Measurements from ENCODE around the gene SHC2.
"Not testable (repeated sequence)": the region's sequence is repeated elsewhere in the genome, so short reads cannot be mapped to it uniquely, and the experiment has no call there.

SHC2 gene

DNA sequence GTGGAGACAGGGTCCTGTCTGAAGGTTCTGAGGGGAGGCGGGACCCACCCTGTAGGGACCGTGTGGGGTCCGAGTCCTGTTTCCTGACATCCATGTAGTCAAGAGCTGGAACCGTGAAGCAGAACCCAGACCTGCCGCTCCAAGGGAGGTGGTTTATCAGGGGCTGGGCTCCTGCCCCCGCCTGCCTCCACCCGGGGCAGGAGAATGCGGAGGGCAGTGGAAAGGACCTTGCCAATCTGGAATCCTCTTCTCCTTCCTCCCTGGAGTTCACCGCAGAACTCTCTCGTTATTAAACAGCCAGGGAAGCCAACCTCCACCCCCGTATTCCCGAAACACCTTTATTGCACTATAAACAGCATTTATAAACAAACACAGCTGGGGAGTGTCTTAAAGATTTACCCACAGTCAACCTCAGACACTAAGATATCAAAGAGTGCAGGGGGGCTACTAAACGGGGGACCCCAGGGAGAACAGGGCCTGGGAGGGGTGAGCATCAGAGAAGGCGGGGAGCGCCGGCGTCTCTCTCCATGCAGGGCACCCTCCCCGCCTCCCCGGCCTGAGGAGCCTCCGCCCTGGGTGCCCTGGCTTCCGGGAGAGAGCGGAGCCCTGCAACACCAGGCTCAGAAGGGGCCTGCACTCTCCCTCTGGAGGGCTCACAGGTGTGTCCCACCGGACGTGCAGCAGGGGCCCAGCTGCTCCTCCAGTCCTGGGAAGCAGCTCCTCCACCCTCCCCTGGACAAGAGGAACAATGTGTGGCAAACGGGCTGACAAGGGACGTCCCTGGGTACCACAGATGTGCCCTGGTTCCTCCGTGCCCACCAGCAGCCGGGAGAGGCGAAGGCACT is 55.5 kb downstream of the SHC2 start:
- DNase-seq: no peak

DNA sequence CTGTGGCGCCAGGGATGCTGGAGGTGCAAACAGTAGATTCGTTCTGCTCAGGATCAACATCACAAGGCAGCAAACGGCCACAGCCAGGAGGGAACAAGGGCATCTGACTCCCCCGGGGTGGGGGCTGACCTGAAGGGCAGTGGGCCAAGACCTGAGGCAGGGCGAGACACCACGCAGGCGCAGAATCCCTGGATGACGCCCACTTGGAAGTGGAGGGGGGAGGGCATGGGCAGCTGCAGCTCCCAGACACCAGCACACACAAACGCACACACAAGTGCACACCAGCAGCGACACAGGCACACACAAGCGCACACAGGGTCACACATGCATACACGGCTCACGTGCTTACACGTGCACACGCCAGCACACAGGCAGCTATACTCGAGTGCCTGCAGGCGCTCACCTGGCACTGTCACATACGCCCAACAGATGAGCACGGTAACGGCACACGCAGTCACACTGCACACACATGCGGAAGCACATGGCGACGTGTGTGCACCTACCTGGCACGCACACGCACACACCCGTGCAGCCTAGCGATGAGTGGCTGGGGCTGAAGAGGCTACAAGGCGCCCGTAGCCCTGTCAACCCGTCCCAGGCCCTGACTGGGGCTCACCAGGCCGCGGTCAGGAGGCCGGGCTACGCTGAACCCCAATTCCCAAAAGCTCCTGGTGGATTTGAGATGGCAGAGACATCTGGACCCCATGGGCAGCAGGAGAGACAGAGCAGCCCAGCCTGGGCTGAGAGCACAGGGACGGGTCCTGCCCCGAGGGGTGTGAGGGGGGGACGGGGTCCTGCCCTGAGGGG is 57.4 kb downstream of the SHC2 start:
- no peak for DNase-seq

DNA sequence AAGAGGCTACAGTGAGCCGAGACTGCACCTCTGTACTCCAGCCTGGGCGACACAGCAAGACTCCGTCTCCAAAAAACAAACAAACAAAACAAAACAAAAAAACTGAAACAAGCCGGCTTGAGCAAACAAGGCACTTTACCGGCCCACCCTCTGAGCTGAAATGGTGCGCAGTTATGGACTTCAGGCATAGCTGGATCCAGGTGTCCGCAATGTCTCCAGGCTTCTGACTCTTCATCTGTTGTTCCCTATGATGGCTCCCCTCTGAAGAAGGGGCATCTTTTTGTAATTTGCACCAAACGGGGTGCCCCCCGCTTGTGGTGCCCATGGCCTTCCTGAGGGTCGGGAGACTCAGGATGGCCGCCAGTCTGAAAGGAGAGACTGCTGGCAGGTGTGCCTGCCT is 58.0 kb downstream of the SHC2 start:
- DNase-seq: no peak

DNA sequence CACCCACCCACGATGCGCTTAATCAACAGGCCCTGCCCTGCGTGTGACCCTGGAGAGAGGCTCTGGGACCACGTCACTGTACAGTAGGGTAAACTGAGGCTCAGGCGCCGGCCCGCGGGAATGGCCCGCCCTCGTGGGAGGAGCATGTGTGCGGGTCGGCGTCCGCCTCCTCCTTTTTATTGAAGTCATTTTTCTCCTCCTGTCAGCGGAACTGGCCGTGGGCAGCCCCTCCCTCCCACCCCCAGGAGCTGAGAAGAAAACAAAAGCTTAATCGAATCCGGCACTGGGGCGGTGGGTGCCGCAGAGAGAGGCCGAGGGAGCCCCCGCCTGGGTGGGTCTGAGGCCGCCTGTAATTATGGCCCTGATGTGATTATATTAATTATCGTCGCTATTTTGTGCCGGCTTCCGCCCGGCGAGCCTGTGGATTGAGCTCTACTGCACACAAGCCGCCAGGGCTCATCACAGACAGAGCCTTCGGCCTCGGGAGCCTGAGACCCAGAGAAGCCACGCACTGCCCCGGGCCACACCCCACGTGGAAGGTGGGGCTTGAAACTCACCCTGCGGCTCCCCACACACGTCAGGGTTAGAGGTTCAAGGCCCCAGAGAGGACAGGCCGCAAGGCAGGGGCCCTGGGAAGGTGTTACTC is 58.8 kb downstream of the SHC2 start:
- DNase-seq: no peak

DNA sequence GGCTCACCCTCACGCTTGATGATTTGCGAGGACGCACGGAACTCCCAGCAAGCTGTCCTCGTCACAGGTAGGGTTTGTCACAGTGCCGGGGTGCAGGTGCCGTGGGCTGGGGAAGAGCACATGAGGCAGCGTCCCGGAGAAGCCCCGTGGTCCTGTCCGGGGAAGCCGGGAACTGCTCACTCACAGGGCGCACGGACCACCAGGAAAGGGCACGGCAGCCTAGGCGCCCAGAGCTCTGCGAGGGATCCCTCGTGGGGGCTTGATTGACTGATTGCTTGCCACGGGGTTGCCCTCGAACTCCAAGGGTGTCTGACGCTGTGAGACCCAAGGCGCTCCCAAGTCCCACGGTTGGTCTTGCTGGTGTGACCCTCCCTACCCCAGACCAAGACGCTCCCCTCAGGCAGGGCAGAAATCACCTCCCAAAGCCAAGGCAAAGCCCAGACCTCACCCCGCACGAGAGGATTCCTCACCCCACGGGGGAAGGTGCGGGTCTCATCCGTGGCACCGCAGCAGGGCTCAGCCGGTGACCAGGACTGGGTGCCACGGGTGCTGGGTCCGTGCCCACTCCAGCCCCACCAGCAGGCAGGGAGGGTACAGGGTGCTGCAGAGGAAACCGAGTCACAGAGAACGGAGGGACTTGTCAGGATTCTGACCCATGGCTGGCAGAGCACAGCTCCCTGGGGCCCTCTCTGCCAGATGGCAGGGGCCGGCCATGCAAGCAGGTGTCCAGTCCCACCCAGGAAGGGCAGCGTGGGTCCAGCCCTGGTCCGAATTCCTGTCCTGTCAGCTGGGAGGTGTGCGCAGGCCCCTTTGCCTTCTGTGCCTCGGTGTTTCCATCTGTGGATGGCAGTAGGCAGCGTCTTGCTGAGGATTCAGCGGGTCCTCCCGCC is 59.6 kb downstream of the SHC2 start:
- DNase-seq: no peak

DNA sequence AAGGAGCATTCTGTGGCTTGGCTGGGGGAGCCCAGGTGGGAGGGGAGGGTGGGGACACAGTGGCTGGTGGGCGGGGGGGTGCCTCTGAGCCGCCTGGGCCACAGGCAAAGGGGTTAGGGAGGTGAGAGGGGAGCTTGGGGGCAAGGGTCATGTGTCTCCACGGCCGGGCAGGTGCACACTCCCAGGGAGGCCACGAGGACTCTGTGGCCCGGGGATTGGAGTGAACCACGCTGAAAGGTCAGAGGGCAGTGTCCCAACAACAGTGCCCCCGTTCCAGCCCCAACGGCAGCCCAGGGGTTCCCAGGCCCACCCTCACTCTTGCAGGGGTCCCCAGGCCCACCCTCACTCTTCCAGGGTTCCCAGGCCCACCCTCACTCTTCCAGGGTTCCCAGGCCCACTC is 61.5 kb downstream of the SHC2 start:
- no peak for DNase-seq

DNA sequence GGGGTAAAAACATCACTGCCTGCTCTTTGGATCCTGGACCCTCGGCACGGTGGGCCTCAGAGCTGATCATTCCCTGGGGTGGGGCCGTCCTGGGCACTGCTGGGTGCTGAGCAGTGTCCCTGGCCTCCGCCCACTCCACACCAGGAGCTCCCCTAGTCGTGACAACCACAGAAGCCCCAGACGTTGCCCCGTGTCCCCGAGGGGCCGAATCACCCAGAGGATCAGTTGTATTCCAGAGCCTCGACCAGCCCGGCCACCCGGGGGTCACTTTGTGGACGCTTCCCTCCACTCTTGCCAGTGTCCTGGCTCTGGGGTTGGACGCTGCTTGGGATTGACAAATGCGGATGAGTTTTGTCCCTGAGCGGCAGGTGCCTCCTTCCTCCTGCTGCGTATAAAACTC is 62.1 kb downstream of the SHC2 start:
- DNase-seq: no peak

DNA sequence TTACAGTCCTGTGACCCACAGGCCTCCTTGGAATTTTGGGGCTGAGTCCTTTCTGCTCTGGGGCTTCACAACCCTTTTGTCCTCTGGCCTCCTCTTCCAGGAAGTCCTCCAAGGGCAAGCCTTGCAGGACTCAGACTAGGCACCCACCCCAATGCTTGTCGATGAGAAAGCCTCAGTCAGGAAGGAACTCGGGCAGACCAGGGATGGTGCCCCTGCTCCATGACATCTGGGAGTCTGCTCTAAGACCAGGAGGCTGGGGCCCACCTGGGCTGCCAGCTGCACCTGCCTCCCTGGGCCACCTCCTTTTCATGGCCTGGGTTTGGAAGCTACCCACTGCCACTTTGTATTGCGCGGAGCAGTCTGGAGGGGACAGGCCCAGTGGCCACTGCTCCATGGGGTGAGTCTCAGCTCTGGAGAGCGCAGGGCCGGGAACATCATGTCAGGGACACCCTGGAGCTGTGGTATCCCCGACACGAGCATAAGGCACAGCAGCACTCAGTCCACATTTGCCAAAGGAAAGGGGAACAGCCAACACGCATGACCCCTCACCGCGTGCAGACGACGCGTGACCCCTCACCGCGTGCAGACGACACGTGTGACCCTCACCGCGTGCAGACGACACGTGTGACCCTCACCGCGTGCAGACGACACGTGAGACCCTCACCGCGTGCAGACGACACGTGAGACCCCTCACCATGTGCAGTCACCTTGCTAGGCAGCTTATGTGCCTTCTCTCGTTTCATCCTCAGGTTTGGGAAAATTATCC is 62.7 kb downstream of the SHC2 start:
- no peak for DNase-seq

DNA sequence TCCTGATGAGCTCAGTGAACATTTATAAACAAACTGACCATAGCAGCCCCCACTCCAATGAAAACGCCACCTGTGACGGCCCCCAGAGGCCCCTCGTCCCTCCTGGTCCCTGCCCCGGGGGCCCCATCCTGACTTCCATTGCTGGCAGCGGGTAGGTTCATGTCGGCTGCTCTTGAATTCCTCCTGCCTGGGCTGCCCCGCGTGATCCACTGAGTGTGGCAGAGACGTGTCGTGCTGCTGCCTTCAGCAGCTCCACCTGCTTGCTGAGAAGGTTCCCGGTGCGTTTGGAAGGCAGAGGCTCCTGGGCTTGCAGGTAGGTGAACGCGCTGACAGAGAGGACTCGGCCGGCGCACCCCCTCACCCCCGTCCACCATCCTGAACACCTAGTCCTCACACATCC is 63.5 kb downstream of the SHC2 start:
- no peak for DNase-seq

DNA sequence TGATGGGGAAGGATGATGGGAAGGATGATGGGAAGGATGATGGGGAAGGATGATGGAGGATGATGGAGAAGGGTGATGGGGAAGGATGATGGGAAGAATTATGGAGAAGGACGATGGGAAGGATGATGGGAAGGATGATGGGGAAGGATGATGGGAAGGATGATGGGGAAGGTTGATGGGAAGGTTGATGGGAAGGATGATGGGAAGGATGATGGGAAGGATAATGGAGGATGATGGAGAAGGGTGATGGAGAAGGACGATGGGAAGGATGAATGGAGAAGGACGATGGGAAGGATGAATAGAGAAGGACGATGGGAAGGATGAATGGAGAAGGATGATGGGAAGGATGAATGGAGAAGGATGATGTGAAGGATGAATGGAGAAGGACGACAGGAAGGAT is 65.4 kb downstream of the SHC2 start:
- DNase-seq: no peak

DNA sequence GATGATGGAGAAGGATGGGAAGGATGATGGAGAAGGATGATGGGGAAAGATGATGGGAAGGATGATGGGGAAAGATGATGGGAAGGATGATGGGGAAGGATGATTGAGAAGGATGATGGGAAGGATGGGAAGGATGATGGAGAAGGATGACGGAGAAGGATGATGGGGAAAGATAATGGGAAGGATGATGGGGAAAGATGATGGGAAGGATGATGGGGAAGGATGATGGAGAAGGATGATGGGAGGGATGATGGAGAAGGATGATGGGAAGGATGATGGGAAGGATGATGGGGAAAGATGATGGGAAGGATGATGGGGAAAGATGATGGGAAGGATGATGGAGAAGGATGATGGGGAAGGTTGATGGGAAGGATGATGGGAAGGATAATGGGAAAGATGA is 66.0 kb downstream of the SHC2 start:
- DNase-seq: not testable (repeated sequence)

DNA sequence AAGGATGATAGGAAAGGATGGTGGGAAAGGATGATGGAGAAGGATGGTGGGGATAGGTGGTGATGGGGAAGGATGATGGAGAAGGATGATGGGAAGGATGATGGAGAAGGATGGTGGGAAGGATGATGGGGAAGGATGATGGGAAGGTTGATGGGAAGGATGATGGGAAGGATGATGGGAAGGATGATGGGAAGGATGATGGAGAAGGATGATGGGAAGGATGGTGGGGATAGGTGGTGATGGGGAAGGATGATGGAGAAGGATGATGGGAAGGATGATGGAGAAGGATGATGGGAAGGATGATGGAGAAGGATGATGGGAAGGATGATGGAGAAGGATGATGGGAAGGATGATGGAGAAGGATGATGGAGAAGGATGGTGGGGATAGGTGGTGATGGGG is 67.3 kb downstream of the SHC2 start:
- DNase-seq: not testable (repeated sequence)

DNA sequence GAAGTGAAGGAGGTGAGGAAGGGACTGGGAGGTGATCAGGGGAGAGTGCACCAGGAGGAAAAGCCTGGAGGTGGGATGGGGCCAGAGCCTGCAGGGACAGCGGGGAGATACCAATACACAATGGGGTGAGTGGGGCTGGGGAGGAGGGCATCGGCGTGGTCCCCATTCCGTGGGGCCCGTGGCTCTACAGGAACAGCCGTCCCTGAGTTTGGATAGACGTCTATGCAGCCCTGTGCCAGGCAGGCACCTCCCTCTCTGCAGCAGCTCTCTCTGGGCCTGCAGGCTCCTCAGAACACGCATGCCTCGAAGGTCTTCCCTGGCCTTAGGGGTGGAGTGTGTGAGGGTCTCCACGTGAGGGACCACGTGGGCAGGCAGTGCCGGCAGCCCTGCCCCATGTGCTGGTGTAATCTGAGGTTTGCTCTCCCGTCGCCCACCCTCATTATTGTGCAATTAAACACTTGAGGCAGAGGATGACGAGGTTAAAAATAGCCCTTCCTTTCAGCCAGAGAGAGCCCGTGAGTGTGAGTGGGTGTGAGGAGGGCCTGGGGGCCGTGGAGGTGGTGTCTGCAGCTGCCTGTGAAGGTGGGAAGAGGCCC is 68.4 kb downstream of the SHC2 start:
- no peak for DNase-seq

DNA sequence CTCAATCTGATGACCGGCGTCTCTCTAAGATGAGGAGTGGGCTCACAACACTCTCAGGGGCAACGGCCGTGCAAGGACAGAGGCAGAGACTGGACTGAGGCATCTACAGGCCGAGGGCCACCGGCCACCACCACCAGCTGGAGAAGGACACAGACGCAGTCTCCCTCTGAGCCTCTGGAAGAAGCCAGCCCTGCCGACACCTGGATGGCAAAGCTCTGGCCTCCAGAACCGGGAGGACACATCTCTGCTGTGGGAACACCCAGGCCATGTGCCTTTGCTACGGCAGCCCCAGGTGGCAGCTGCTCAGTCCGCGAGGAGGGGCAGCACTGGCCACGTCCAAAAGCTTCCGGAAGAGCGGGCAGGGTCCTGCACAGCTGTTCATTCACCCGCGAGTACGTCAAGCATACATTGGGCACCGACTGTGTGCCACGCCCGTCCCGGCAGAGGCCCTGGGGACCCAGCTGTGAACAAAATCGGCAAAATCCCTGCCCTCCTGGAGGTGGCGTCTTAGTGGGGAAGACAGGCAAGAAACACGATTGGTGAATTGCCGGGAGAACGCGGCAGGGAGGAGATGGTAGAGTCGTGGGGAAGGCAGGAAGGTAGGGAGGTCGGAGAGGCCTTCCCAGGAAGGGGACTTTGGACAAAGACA is 69.0 kb downstream of the SHC2 start:
- DNase-seq: no peak

DNA sequence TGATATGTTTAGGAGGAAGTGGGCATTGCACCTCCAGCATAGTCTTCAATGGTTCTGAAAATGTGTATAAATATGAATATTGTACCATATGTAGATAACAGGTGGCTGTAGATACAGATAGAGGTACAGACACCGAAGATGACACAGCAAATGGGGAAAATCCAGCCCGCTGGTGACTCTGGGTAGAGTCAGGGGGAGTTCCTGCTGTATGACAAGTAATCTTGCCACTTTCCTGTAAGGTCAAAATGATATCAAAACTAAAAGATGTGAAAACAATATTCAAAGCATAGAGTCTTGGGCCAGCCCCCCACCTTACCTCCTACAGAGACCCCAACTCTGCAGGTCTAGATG is 69.7 kb downstream of the SHC2 start:
- DNase-seq: no peak

DNA sequence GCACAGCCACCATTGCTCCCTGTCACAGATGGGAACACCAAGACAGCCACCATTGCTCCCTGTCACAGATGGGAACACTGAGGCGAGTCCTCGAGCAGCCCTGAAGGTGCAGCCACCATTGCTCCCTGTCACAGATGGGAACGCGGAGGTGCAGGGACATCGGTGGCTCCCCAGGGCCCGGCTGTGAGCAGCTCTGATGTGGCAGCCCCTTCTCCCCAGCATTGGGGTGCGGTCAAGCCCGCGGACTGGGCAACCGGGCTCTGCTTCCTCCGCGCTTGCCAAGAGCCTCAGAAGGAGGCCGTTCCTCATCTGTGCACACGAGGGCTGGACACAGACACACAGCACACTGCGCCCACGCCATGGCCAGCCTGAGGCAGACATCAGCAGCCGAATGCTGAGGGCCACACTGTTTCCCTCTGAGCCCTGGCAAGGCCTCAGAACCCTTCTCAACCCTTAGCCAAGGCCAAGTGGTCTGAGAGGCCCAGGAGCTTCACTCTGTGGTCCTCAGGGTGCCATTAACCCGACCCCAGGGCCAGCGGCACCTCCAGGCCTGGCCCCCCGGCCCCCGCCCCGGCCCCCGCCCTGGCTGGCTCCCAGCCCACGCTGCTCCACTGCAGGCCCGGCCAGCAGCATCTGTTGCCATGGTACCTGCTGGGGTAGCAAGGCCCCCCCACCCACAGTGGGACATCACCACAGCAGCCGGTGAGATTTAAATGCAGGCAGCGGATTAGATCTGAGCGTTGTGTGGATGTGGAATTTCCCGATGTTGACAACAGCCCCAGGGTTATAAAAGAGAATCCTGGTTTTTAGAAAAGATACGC is 70.2 kb downstream of the SHC2 start:
- DNase-seq: no peak

DNA sequence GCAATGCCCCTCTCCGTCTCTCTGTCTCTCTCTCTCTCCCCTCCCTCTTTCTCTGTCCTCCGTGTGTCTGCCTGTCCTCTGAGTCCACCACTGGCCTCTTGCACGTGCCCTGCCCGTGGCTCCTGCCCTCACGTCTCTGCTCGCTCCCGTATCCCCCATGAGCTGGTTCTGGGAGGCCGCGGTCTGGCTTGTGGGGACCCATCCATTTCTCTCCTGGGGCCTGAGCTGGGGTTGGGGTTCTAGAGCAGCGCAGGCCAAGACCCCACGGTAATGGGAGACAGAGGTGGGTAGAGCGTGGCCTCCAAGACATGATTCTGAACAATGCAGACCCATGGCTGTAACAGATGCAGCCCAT is 70.9 kb downstream of the SHC2 start:
- no peak for DNase-seq

DNA sequence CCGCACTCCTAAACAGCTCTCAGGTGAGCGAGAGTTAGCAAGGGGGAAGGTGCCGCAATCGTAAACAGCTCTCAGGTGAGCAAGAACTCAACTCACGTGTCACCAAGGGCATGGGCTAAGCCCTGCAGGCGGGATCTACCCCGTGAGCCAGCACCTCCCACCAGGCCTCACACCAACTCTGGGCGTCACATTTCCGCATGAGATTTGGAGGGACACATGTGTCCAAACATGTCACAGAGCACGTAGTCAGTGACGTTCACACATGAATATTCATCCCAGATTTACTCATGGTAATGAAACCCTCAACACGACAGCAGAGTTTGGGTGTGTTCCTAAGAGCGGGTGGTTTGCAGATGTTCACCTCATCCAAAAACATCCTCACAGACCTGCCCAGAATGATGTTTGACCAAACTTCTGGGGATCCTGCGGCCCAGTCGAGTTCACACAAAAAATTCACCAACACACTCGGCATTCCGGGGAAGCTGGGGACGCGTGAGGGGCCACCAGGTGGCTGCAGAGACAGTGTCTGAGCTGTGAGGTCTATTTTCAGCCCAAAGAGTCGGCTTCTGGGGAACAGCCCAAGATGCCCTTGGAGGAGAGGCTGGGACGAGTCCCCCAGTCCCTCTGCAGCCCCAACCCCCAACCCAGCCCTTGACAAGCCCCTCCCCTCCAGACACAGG is 71.4 kb downstream of the SHC2 start:
- DNase-seq: no peak

DNA sequence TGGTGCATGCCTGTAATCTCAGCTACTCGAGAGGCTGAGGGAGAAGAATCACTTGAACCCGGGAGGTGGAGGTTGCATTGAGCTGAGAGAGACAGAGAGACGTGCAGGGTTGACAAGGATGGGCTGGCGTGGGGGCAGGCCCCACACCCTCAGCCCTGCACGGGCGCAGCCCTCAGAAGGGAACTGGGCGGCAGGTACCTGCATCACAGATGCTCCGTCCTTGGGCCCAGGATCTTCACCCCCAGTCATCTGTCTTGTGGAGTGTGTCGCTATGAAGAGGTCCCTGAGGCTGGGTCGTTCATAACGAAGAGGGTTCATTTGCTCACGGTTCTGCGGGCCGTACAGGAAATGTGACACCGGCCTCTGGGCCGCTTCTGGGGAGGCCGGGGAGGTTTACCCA is 72.1 kb downstream of the SHC2 start:
- no peak for DNase-seq

DNA sequence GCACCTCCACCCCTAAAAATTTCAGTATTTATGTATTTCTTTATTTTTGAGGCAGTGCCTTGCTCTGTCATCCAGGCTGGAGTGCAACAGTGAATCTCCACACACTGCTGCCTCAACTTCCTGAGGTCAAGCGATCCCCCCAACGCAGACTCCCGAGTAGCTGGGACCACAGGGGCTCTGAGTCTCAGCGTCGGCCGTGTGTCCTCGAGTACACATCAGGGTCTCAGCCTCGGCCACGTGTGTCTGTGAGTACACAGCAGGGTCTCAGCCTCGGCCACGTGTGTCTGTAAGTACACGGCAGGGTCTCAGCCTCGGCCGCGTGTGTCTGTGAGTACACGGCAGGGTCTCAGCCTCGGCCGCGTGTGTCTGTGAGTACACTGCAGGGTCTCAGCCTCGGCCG is 73.1 kb downstream of the SHC2 start:
- no peak for DNase-seq
